Cerebellar nuclear complex (tissue), 1 donor: ENCODE results near the gene ATP13A4.

Experiments used
- DNase-seq, 2 experiments: peaks; one replicate each; lab custom pipeline; 2025; lab: John Stamatoyannopoulos, UW

ATP13A4 gene

GRCh38 chr3:193554811-193555210, at the start of gene ATP13A4:
Gene ATP13A4 (minus strand): TSS chr3:193554895. CDS start chr3:193554799, 96 bp downstream.
- DNase-seq, result no peak

GRCh38 chr3:193599393-193599792, 44.7 kb upstream of the ATP13A4 start:
- no peak for DNase-seq

- DNase-seq, result no peak
Observed at GRCh38 chr3:193598202-193598601, 43.5 kb upstream of the ATP13A4 start.

GRCh38 chr3:193595939-193596487, 41.3 kb upstream of the ATP13A4 start:
- DNase-seq, result no peak

GRCh38 chr3:193594946-193595689, 40.4 kb upstream of the ATP13A4 start:
- DNase-seq, result no peak

- no peak for DNase-seq
Observed at GRCh38 chr3:193593668-193594030, 39.0 kb upstream of the ATP13A4 start.

- DNase-seq, result peak; percentile 69 to 87
Observed at GRCh38 chr3:193592841-193593667, 38.4 kb upstream of the ATP13A4 start, which contains the start of gene OPA1. Gene OPA1 (plus strand): TSS chr3:193593208. CDS start chr3:193593378, 170 bp downstream.

GRCh38 chr3:193590088-193590856, 35.6 kb upstream of the ATP13A4 start:
- no peak for DNase-seq

GRCh38 chr3:193589616-193590015, 34.9 kb upstream of the ATP13A4 start:
- DNase-seq, result no peak

- DNase-seq, result no peak
Observed at GRCh38 chr3:193589129-193589528, 34.4 kb upstream of the ATP13A4 start.

- no peak for DNase-seq
Observed at GRCh38 chr3:193586526-193586925, 31.8 kb upstream of the ATP13A4 start.

GRCh38 chr3:193585530-193585929, 30.8 kb upstream of the ATP13A4 start:
- DNase-seq, result no peak

GRCh38 chr3:193574488-193575070, 19.9 kb upstream of the ATP13A4 start:
- DNase-seq, result no peak

GRCh38 chr3:193573403-193574191, 18.9 kb upstream of the ATP13A4 start:
- DNase-seq, result no peak

- peak in 1 of 2 experiments; percentile 24 for DNase-seq
Observed at GRCh38 chr3:193572426-193572908, 17.8 kb upstream of the ATP13A4 start.

GRCh38 chr3:193569119-193569518, 14.4 kb upstream of the ATP13A4 start:
- no peak for DNase-seq

- DNase-seq, result no peak
Observed at GRCh38 chr3:193564012-193564411, 9.3 kb upstream of the ATP13A4 start.

- no peak for DNase-seq
Observed at GRCh38 chr3:193563426-193563825, 8.7 kb upstream of the ATP13A4 start.

- DNase-seq, result peak; percentile 11 to 83
Observed at GRCh38 chr3:193560870-193561269, 6.2 kb upstream of the ATP13A4 start.

GRCh38 chr3:193560091-193560490, 5.4 kb upstream of the ATP13A4 start:
- DNase-seq, result no peak

- DNase-seq, result no peak
Observed at GRCh38 chr3:193559100-193559499, 4.4 kb upstream of the ATP13A4 start.
